Measurements from ENCODE around the gene PPP2R5C.

Gene PPP2R5C

GRCh38 chr14:101757064-101757838 is 4.3 kb upstream of the PPP2R5C start:
- no peak for TF ChIP-seq CTCF (IDR thresholded peaks at IDR 0.05; ENCODE audit: low read depth, low read length)
- no peak for DNase-seq (ENCODE audit: low read depth in 2 of 2)
- H3K4me3 ChIP-seq (replicated peaks in 1 of 2; ENCODE audit: low read depth in 2 of 2, low read length in 2 of 2) = no peak overlapping the region

- TF ChIP-seq CTCF (IDR thresholded peaks at IDR 0.05; ENCODE audit: low read depth, low read length) = no peak
- no peak overlapping the region for H3K4me3 ChIP-seq (replicated peaks in 1 of 2; ENCODE audit: low read depth in 2 of 2, low read length in 2 of 2)
- DNase-seq (ENCODE audit: low read depth in 2 of 2) = no peak
These were observed 3.7 kb upstream of the PPP2R5C start for GRCh38 chr14:101757839-101758211.

DNA sequence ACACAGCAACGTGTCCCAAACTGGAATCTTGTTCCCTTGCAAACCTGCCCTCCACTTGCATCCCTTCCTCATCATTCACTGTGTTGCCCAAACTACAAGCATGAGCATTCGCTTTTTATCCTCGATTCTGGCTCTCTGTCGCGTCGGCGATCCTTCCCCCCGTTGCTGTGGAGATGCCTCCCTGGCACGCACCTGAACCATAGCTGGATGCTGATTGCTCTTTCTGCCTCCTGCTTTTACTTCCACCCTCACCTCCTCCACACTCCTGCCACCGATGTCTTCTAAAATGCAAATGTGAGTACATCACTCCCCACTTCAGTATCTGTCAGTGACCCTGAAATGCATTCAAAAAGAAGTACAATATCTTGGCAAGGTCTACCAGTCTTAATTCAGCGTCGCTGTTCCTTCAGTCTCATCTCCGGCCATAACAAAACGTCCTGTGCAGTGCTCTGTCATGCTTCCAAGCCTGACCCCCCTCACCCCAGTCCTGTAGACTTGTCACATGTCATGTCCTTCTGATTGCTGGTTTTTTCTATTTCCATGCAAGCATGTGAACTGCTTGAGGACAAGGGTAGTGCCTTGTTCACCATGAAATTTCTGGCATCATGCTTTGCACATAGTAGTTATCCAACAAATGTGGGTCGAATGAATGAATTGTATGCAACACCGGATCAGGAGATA is 2.5 kb upstream of the PPP2R5C start:
- TF ChIP-seq CTCF (IDR thresholded peaks at IDR 0.05; ENCODE audit: low read depth, low read length) = no peak
- DNase-seq (ENCODE audit: low read depth in 2 of 2) = no peak
- no peak overlapping the region for H3K4me3 ChIP-seq (replicated peaks in 1 of 2; ENCODE audit: low read depth in 2 of 2, low read length in 2 of 2)

DNA sequence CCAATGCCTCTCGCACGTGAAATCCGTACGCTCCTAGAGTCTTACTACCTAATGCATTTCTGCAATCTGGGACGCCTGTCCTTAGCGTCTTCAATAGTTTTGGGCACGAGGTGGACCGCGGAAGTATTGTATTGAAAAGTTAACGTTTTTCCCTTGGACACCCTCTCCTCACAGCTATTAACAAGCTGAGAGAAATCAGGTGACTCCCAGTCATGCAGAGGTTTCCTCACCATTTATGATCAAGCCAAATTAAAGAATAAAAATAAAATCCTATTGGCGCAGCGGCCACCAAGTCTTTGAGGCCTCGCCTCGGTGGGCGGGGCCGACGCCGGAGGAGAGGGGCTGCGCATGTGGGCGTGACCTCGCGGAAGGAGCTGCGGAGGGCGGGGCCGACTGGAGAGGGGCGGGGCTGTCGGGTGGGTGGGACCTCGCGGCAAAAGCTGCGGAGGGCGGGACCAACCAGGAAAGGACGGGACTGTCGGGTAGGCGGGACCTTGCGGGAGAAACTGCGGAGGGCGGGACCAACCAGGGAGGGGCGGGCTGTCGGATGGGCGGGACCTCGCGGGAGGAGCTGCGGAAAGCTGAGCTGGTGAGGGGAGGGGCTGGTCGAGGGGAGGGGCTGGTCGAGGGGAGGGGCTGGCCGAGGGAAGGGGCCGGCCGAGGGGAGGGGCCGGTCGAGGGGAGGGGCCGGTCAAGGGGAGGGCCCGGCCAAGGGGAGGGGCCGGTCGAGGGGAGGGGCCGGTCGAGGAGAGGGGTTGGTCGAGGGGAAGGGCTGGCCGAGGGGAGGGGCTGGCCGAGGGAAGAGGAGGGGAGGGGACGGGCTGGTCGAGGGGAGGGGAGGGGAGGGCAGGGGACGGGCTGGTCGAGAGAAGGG is 1.1 kb upstream of the PPP2R5C start:
- TF ChIP-seq CTCF (IDR thresholded peaks at IDR 0.05; ENCODE audit: low read depth, low read length) = no peak
- H3K4me3 ChIP-seq (replicated peaks in 1 of 2; ENCODE audit: low read depth in 2 of 2, low read length in 2 of 2) = peak overlapping the region in 1 of 2 donors; percentile 88
- peak; percentile 98 to 100 for DNase-seq (ENCODE audit: low read depth in 2 of 2)

DNA sequence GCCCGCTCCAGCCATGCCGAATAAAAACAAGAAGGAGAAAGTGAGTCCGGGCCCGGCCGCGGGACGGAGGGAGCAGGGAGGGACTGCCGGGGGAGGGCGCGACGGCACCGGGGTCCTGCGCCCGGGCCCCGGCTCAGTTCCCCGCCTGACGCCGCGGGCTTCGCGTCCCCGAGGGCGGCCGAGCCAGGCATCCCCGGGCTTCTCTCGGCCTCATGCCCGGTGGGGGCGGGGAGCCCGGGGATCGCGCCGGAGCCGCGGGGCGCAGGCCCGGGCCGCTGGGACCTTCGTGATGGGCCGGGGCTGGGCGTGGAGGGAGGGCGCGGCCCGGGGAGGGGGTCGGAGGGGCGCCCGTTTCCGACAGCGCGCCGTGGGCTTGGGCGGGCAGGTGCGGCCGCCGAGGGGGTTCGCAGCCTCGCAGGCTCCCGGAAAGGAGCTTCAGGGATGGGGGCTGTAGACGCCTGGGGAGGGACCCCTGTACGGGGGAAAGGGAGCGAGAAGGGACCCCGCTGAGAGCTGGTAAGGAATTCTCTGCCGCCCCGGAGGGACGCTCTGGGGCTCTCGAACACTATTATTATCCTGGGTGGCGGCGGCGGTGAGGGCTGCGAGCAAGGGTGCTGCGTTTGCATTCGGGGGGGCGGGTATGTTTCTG is 496 bp downstream of the PPP2R5C start:
- TF ChIP-seq CTCF (IDR thresholded peaks at IDR 0.05; ENCODE audit: low read depth, low read length) = no peak
- peak in 1 of 2 donors; percentile 20 for DNase-seq (ENCODE audit: low read depth in 2 of 2)
- H3K4me3 ChIP-seq (replicated peaks in 1 of 2; ENCODE audit: low read depth in 2 of 2, low read length in 2 of 2) = peak overlapping the region; percentile 71 to 77

DNA sequence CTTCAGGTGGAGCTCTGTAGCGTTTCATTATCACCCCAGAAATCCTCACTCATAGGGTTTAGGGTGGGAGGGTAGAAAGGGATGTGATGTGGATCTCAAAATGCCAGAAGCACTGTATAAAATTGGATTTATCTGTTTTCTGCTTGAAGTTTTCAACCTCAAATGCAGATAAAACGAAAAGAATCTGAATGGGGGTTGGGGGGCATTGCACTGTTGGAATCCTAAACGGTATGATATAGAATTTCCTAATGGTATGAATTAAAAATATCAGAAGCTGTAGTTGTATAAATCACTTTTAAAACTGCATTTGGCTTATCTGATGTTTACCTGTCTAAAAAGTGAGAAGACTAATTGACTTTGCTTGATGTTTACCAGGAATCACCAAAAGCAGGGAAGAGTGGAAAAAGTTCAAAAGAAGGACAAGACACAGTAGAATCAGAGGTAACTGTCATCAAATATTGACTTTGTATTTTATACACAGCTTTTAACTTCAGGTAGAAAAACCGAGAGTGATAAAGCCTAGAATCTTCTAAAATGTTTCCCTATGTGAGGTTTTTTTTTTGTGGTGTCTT is 1.1 kb downstream of the PPP2R5C start:
- H3K4me3 ChIP-seq (replicated peaks in 1 of 2; ENCODE audit: low read depth in 2 of 2, low read length in 2 of 2) = peak overlapping the region; percentile 71 to 77
- no peak for TF ChIP-seq CTCF (IDR thresholded peaks at IDR 0.05; ENCODE audit: low read depth, low read length)
- DNase-seq (ENCODE audit: low read depth in 2 of 2) = no peak

Data from cardiac fibroblast (primary cell).